GM23338 (cell line): Measurements from ENCODE around the gene AASDH. TPM values are rescaled to one million over a fixed set of nuclear protein-coding genes. Genes with fewer than 3 reads are reported as not detected.

Experiments
- ATAC-seq: fragments of 200-7000 bp; cut with Tn5 transposase; 3 replicates; pipeline ENCODE4 v1.9.1; 2020
- DNase-seq: peaks from one replicate; pipeline ENCODE4 v3.0.0-alpha.2; 2015; ENCODE audit warnings: low spot score
- H2AFZ ChIP-seq: fragments of 200-600 bp; sonication (generic); 2 replicates; pipeline ENCODE4 v1.8.0; 2016; ENCODE audit warnings: antibody characterized with exemption, mild to moderate bottlenecking, moderate library complexity
- H3F3A ChIP-seq: fragments of 200-600 bp; sonication (generic); replicated peaks from 2 replicates; pipeline ENCODE4 v1.8.0; 2017; ENCODE audit warnings: antibody characterized with exemption, mixed run types, low read depth
- H3K27ac ChIP-seq: fragments of 200-600 bp; sonication (generic); 2 replicates; pipeline ENCODE4 v1.6.1; 2016; ENCODE audit warnings: low read depth
- H3K27me3 ChIP-seq: fragments of 200-600 bp; sonication (generic); 2 replicates; pipeline ENCODE4 v1.8.0; 2016; ENCODE audit warnings: mild to moderate bottlenecking, mixed run types, moderate library complexity; ENCODE audit not compliant: insufficient read depth
- H3K36me3 ChIP-seq: fragments of 200-600 bp; sonication (generic); 2 replicates; pipeline ENCODE4 v1.8.0; 2016; ENCODE audit warnings: mild to moderate bottlenecking; ENCODE audit not compliant: insufficient read depth
- H3K4me1 ChIP-seq: fragments of 200-600 bp; sonication (generic); 2 replicates; pipeline ENCODE4 v1.8.0; 2016; ENCODE audit warnings: mild to moderate bottlenecking, moderate library complexity; ENCODE audit not compliant: insufficient read depth
- H3K4me2 ChIP-seq: fragments of 200-600 bp; sonication (generic); 2 replicates; pipeline ENCODE4 v1.7.1; 2017; ENCODE audit warnings: mixed run types
- H3K4me3 ChIP-seq: fragments of 200-600 bp; sonication (generic); 2 replicates; pipeline ENCODE4 v1.6.1; 2016; ENCODE audit warnings: mixed run types
- H3K79me2 ChIP-seq: fragments of 200-600 bp; sonication (generic); replicated peaks from 2 replicates; pipeline ENCODE4 v1.8.0; 2017; ENCODE audit warnings: mild to moderate bottlenecking; ENCODE audit not compliant: insufficient read depth
- H3K9me2 ChIP-seq: fragments of 200-600 bp; sonication (generic); 2 replicates; pipeline ENCODE4 v1.8.0; 2017; ENCODE audit not compliant: insufficient read depth
- H4K20me1 ChIP-seq: fragments of 200-600 bp; sonication (generic); replicated peaks from 2 replicates; pipeline ENCODE4 v1.8.0; 2017; ENCODE audit warnings: mild to moderate bottlenecking; ENCODE audit not compliant: insufficient read depth
- H3K27ac Mint-ChIP-seq: 2 replicates; pipeline ENCODE4 v1.8.0; 2020; ENCODE audit warnings: inconsistent platforms, mild to moderate bottlenecking, moderate library complexity, mixed read lengths
- H3K27me3 Mint-ChIP-seq: 3 replicates; pipeline ENCODE4 v1.8.0; 2022; ENCODE audit warnings: low read depth, mild to moderate bottlenecking, moderate library complexity, mixed read lengths, inconsistent platforms; ENCODE audit not compliant: insufficient read depth, poor library complexity
- H3K36me3 Mint-ChIP-seq: 3 replicates; pipeline ENCODE4 v1.8.0; 2021; ENCODE audit warnings: low read depth, mild to moderate bottlenecking, inconsistent platforms, moderate library complexity, mixed read lengths
- H3K4me1 Mint-ChIP-seq: 3 replicates; pipeline ENCODE4 v1.8.0; 2020; ENCODE audit warnings: mild to moderate bottlenecking, inconsistent platforms, mixed read lengths
- H3K4me3 Mint-ChIP-seq: 3 replicates; pipeline ENCODE4 v1.8.0; 2021; ENCODE audit warnings: moderate library complexity, mild to moderate bottlenecking, inconsistent platforms, mixed read lengths
- H3K9me3 Mint-ChIP-seq: 3 replicates; pipeline ENCODE4 v1.8.0; 2020; ENCODE audit warnings: moderate library complexity, mild to moderate bottlenecking, inconsistent platforms, mixed read lengths
- CREB1 ChIP-seq: fragments of 250-450 bp; sonication (Bioruptor Pico); IDR thresholded peaks from 2 replicates; pipeline ENCODE4 v1.5.0; 2020; ENCODE audit warnings: low read depth, mild to moderate bottlenecking, moderate library complexity
- CTCF ChIP-seq, 2 experiments: fragments of 200-600 bp in 1 of 2; sonication (generic) in 1 of 2; conservative IDR thresholded peaks; 2 replicates each; pipeline versions ENCODE4 v1.5.1 to v1.6.1; 2016 to 2017; ENCODE audit warnings: antibody characterized with exemption in 2 of 2, low read depth in 2 of 2, mild to moderate bottlenecking in 2 of 2, moderate library complexity in 1 of 2
- ETS1 ChIP-seq: IDR thresholded peaks from 2 replicates; pipeline ENCODE4 v1.6.1; 2016; ENCODE audit warnings: antibody characterized with exemption
- EZH2 ChIP-seq: fragments of 200-600 bp; sonication (generic); IDR thresholded peaks from one replicate; pipeline ENCODE4 v1.8.0; 2017; ENCODE audit warnings: antibody characterized with exemption, mild to moderate bottlenecking, low read depth; ENCODE audit not compliant: unreplicated experiment
- EZH2phosphoT487 ChIP-seq: fragments of 200-600 bp; sonication (generic); IDR thresholded peaks from one replicate; pipeline ENCODE4 v1.8.1; 2018; ENCODE audit warnings: antibody characterized with exemption; ENCODE audit not compliant: unreplicated experiment
- JUNB ChIP-seq: IDR thresholded peaks from one replicate; pipeline ENCODE4 v1.6.1; 2016; ENCODE audit warnings: antibody characterized with exemption; ENCODE audit not compliant: unreplicated experiment
- NANOG ChIP-seq: IDR thresholded peaks from 2 replicates; pipeline ENCODE4 v1.6.1; 2016; ENCODE audit warnings: antibody characterized with exemption, borderline replicate concordance
- POLR2AphosphoS5 ChIP-seq: IDR thresholded peaks from 2 replicates; pipeline ENCODE4 v1.6.1; 2016; ENCODE audit warnings: antibody characterized with exemption, low read depth
- REST ChIP-seq: IDR thresholded peaks from one replicate; pipeline ENCODE4 v1.6.1; 2018; ENCODE audit warnings: antibody characterized with exemption; ENCODE audit not compliant: unreplicated experiment
- STAT1 ChIP-seq: IDR thresholded peaks from one replicate; pipeline ENCODE4 v1.6.1; 2016; ENCODE audit warnings: antibody characterized with exemption; ENCODE audit not compliant: unreplicated experiment
- ZNF114 ChIP-seq: fragments of 250-450 bp; sonication (Bioruptor Pico); IDR thresholded peaks from 2 replicates; pipeline ENCODE4 v1.5.0; 2020; ENCODE audit warnings: mild to moderate bottlenecking, moderate library complexity
- ZNF331 ChIP-seq: fragments of 250-450 bp; sonication (Bioruptor Pico); IDR thresholded peaks from 2 replicates; pipeline ENCODE4 v1.5.0; 2020; ENCODE audit warnings: low read depth, mild to moderate bottlenecking, moderate library complexity
- ZNF462 ChIP-seq: fragments of 250-450 bp; sonication (Bioruptor Pico); IDR thresholded peaks from 2 replicates; pipeline ENCODE4 v1.5.0; 2020; ENCODE audit warnings: mild to moderate bottlenecking, moderate library complexity
- polyA plus RNA-seq: library from polyadenylated mRNA; unstranded; fragments of >200 nt; fragmentation: Nextera tagmentation; extraction: Ambion mirVana; gene quantifications from 2 replicates; pipeline ENCODE4 v1.2.1, GENCODE V29; 2016
- total RNA-seq: library from RNA; depleted of rRNA; stranded (reverse); fragments of >200 nt; shearing (Covaris generic); gene quantifications from 2 replicates; pipeline ENCODE4 v1.2.3, GENCODE V29; 2014

AASDH gene
- total and polyA plus RNA-seq, 2 experiments from 2014 or later, result 12.2 to 35.6 TPM

GRCh38 chr4:56409511-56410090 lies 22.3 kb upstream of the AASDH start:
- Histone ChIP-seq H3K4me1 (peaks cover 31% of the 10 kb centered on the region), H3K4me2 (peak overlapping the region; percentile 24), H3K9me2 (no peaks in the 10 kb centered on the region), H3K79me2 (peaks cover 85% of the 10 kb centered on the region), H3K36me3 (peaks cover 16% of the 10 kb centered on the region; the same call in 1 of the 2 replicates), H4K20me1 (peaks cover 15% of the 10 kb centered on the region; the same call in 1 of the 2 replicates), H3K27me3 (no peaks in the 10 kb centered on the region), H3K27ac (peak overlapping the region; percentile 37; the same call in 1 of the 2 replicates), H2AFZ (no peak overlapping the region), H3K4me3 (no peak overlapping the region; the same call in 1 of the 2 replicates), H3F3A (no peaks in the 10 kb centered on the region)
- Mint-ChIP-seq H3K4me3 (no peak overlapping the region), H3K27ac (no peak overlapping the region; the same call in 1 of the 2 replicates), H3K36me3 (peaks cover 29% of the 10 kb centered on the region), H3K27me3 (peaks cover 2% of the 10 kb centered on the region), H3K9me3 (no peaks in the 10 kb centered on the region), H3K4me1 (peaks cover 48% of the 10 kb centered on the region)
- TF ChIP-seq ZNF114 (CRISPR knock-in tag) (no peak), EZH2 (no peak), CTCF (conservative IDR thresholded peaks at IDR 0.05; ENCODE audit: low read depth in 2 of 2) (no peak), POLR2AphosphoS5 (no peak), ZNF462 (no peak), JUNB (no peak), EZH2phosphoT487 (no peak), ZNF331 (CRISPR knock-in tag) (no peak), ETS1 (no peak), CREB1 (CRISPR knock-in tag) (no peak), STAT1 (no peak), REST (no peak), NANOG (no peak)
- no peak for ATAC-seq
- DNase-seq, result no peak
